Esophagus (tissue), 2 donors: ENCODE data around the gene METTL8. TPM values are rescaled to one million over a fixed set of nuclear protein-coding genes. Genes with fewer than 3 reads are reported as not detected.

Source experiments
- H3K27ac ChIP-seq, 2 donors: one replicate each; pipeline ENCODE4 v1.5.1; 2013; ENCODE audit warnings: low read depth in 2 of 2, mild to moderate bottlenecking in 2 of 2, inconsistent platforms in 1 of 2, low read length in 1 of 2, moderate library complexity in 1 of 2
- H3K27me3 ChIP-seq, 2 donors: one replicate each; pipeline ENCODE4 v1.6.1; 2013; ENCODE audit warnings: low read length in 2 of 2, control low read depth in 1 of 2, mild to moderate bottlenecking in 1 of 2; ENCODE audit not compliant: insufficient read depth in 2 of 2, control insufficient read depth in 1 of 2
- H3K36me3 ChIP-seq, 2 donors: one replicate each; pipeline ENCODE4 v1.6.1; 2013; ENCODE audit warnings: low read length in 1 of 2; ENCODE audit not compliant: control insufficient read depth in 2 of 2, insufficient read depth in 2 of 2
- H3K4me1 ChIP-seq, 2 donors: one replicate each; pipeline ENCODE4 v1.6.1; 2013; ENCODE audit warnings: low read length in 1 of 2; ENCODE audit not compliant: control insufficient read depth in 2 of 2, insufficient read depth in 2 of 2
- H3K4me3 ChIP-seq, 2 donors: one replicate each; pipeline ENCODE4 v1.5.1; 2013; ENCODE audit warnings: low read length in 2 of 2, mild to moderate bottlenecking in 2 of 2, low read depth in 1 of 2, moderate library complexity in 1 of 2
- H3K9me3 ChIP-seq, 2 donors: one replicate each; pipeline ENCODE4 v1.6.1; 2013; ENCODE audit warnings: mild to moderate bottlenecking in 2 of 2, low read depth in 1 of 2, low read length in 1 of 2, moderate library complexity in 1 of 2; ENCODE audit not compliant: control insufficient read depth in 2 of 2, insufficient read depth in 1 of 2
- WGBS, 2 donors: extraction: QIAGEN DNeasy Blood & Tissue Kit; methylation state at CpG; one replicate each; pipeline ENCODE4 v1.1.7; 2013; 5-methylcytosine and 5-hydroxymethylcytosine counted together
- polyA plus RNA-seq, 2 donors: library from polyadenylated mRNA; stranded (reverse); fragments of 200-250 nt; gene quantifications; one replicate each; pipeline ENCODE4 v1.2.3, GENCODE V29; 2013
- donor health status: healthy with polysubstance abuse.
- donor health status: Bipolar disorder and iron deficiency.

The METTL8 gene
- polyA plus RNA-seq, 2 donors = 11.4 to 13.8 TPM

DNA sequence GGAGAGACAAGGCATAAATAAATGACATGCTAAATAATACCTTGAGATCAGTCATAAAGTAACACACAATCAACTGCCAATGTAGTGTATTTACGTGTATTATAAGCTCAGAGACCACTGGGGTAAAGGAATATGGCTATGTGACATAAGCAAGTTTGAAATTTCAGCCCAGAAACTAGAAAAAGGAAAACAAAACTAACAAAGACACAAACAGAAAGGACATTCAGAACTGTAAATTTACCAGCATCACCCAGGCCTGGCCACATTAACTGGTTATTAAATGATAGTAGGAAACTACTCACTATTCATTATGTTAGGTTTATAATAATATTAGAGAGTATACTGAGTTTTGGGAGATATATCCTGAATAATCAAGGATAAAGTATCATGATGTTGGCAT lies 98.8 kb downstream of the METTL8 start:
- WGBS, 2 donors = 89 to 98% methylated on average over 1 of the region's 1 CpG
- Histone ChIP-seq H3K4me3 (no peak overlapping the region), H3K36me3 (no peaks in the 10 kb centered on the region), H3K9me3 (no peaks in the 10 kb centered on the region), H3K27me3 (no peaks in the 10 kb centered on the region), H3K4me1 (no peaks in the 10 kb centered on the region), H3K27ac (no peak overlapping the region)

DNA sequence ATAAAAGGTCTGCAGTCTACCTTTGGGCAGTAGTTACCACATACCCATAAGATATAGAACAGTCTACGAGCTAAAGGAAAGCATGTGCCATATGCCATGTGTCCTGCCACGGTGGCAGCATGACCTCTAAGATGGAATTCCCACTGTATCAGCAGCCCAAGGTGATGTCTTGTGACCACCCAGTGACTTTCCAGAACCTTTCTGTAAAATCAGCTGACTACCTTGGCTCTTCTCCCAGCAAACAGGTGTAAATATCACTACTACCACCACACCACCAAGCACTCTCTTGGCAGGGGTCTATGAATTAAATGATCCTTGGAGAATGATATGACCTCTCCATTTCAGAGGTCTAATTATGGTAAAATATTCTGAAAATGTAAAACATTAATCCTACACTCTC lies 99.6 kb downstream of the METTL8 start:
- WGBS, 2 donors = 91% methylated on average over 2 of the region's 2 CpGs
- Histone ChIP-seq H3K27ac (no peak overlapping the region), H3K27me3 (no peaks in the 10 kb centered on the region), H3K9me3 (no peaks in the 10 kb centered on the region), H3K4me3 (no peak overlapping the region), H3K4me1 (no peaks in the 10 kb centered on the region), H3K36me3 (no peaks in the 10 kb centered on the region)

DNA sequence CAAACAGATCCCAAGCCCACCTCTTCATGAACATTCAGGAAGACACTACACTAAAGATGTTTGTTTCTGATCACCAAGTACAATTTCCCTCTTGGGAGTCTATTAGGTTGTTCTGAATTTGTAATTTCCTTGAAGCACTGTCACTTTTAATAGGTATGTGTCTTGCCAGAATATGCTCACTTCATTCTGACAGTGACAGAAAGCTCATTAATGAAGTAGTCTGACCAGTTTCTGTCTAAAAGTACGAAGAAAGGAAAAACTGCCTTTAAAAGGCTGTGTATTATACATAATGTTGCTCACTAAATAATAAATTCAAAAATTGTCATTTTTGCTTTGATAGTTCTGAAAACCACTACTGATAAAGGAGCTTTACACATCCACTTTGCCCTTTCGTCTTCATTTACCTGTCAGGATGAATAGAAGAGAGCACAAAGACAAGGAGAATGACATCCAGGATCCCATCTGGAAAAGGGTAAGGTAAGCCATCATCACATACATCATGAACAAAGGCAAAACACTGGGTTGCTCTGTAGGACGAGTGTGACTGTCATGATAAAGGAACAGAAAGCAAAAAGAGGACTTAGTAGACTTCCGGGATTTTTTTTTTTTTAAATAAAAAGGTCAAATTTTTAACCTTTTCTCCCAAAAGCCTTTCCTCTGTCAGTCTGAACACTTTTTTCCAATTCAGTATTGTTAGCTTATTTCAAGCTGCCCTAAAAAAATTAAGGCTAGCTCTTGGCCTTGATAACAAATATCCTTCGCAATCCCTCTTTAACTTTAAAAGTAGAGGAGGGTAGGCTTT lies 103.4 kb downstream of the METTL8 start:
- 66 to 69% methylated on average over 5 of the region's 5 CpGs for WGBS, 2 donors

DNA sequence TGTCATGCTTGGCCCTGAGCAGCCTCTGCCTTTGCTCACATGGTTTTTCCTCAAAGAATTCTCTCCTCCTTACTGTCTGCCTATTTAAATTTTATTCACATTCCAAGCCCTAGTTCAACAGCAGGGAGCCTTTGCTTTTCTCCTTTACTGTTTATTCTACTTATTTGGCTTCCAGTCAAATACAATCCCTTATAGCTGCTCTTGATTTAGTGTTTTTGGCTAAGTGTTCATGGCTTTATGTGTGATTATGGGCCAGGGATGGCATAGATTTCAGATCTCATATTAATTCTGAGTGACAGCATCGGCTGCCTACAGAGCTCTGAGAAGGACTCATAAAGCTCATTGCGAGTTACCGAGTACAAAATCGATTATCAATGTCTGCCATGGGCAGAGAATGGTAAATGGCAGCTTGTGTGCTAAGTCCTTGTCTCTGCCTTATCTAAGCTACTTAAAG lies 106.7 kb downstream of the METTL8 start:
- H3K9me3 ChIP-seq = no peaks in the 10 kb centered on the region
- no peak overlapping the region for H3K4me3 ChIP-seq
- no peaks in the 10 kb centered on the region for H3K4me1 ChIP-seq
- no peak overlapping the region for H3K27ac ChIP-seq
- H3K27me3 ChIP-seq = no peaks in the 10 kb centered on the region
- H3K36me3 ChIP-seq = peaks cover 2 to 3% of the 10 kb centered on the region in 2 donors
- WGBS, 2 donors = 76 to 78% methylated on average over 4 of the region's 4 CpGs

More for the DNA sequence above, 103.4 kb downstream of the METTL8 start:
- H3K9me3 ChIP-seq = no peaks in the 10 kb centered on the region
- H3K27ac ChIP-seq = no peak overlapping the region
- no peak overlapping the region for H3K4me3 ChIP-seq
- H3K36me3 ChIP-seq = peaks cover 0 to 2% of the 10 kb centered on the region in 2 donors
- no peaks in the 10 kb centered on the region for H3K27me3 ChIP-seq
- H3K4me1 ChIP-seq = no peaks in the 10 kb centered on the region

DNA sequence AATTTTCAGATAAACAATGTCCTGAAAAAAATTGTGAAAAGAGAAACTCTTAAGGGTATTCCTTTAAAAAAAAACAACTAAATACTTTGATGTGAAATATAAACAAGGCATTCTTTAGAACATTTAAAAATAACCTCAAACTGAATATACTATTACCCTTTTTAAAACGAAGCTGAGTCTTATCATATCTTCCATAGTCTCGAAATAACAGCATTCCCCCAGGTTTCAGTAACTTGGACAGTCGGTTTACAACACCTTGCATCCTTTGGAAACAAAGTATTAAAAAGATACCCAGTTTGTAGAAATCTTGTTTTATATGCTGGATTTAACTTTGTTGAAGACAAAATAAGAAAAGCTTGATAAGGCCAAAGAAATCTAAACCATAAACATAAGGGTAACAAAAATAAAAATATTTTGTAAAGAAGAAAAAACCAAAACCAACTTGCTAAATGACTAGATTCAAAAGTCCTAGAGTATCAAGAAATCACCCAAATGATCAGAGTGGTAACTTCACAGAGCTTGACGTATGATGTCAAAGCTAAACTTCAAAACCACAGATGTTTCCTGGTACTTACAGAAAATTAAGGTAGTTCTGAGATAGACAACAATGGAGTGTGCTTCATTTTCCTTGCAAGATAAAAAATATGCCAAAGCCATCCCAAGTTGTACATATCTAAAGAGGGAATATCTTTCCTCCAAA lies 107.8 kb downstream of the METTL8 start:
- H3K4me3 ChIP-seq = no peak overlapping the region
- H3K9me3 ChIP-seq = no peaks in the 10 kb centered on the region
- no peaks in the 10 kb centered on the region for H3K27me3 ChIP-seq
- WGBS, 2 donors = 80 to 81% methylated on average over 4 of the region's 4 CpGs
- peaks cover 2 to 3% of the 10 kb centered on the region in 2 donors for H3K36me3 ChIP-seq
- H3K27ac ChIP-seq = no peak overlapping the region
- H3K4me1 ChIP-seq = no peaks in the 10 kb centered on the region

DNA sequence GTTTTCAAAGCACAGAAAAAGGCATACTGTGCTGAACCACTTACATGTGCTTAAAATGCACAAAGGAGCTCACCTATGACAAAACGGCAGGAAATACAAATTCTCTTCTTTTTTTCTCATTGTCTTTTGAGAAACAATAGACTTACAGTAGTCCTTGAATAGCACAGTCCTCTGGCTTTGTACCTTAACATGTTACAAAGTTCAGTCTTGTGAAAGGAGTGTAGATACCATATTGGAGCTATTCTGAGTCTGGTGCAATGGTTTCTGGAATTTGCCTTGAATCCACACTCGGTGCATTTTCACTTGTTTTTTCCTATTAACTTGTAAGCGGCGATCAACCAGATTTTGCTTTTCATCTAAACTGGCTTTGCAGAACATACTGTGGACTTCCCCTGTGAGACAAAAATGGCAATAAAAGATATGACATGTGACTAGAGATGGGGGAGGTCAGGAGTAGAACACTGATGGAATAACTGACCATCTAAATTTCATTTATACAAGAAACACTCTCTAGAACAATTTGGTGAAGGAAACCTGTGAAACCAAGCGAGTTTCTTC lies 109.7 kb downstream of the METTL8 start:
- Histone ChIP-seq H3K9me3 (no peaks in the 10 kb centered on the region), H3K4me1 (no peaks in the 10 kb centered on the region), H3K27me3 (no peaks in the 10 kb centered on the region), H3K4me3 (no peak overlapping the region), H3K27ac (no peak overlapping the region), H3K36me3 (peaks cover 1 to 3% of the 10 kb centered on the region in 2 donors)
- 83 to 88% methylated on average over 5 of the region's 5 CpGs for WGBS, 2 donors

DNA sequence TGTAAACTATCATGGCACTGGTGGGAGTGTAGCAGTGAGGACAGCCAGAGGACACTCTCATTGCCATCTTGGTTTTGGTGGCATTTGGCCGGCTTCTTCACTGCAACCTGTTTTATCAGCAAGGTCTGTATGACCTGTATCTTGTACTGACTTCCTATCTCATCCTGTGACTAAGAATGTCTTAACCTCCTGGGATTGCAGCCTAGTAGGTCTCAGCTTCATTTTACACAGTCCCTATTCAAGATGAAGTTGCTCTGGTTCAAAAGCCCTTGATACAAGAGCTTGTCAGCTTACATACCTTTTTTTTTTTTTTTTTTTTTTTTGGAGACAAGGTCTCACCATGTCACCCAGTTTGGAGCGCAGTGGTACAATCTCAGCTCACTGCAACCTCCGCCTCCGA lies 110.9 kb downstream of the METTL8 start:
- Histone ChIP-seq H3K4me3 (no peak overlapping the region), H3K27ac (no peak overlapping the region)
- 96 to 98% methylated on average over 4 of the region's 4 CpGs for WGBS, 2 donors

DNA sequence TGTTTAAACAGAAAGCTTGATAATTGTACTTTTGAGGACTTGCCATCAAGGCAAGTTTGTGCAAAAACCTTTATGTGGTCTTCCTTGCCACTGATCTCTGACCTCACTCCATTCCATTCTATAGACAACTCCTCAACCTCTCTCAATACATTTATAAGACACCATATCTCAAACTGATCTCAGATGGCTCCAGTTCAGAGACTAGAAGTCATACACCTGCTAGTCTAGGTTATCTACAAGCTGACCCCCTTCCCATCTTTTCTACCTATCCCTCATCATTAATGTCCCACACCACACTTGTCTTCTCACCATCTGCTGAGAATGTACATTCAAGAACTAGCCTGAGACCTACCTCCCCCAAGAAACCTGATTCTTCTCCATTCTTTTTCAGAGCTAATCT lies 113.1 kb downstream of the METTL8 start:
- Histone ChIP-seq H3K9me3 (no peaks in the 10 kb centered on the region), H3K27me3 (no peaks in the 10 kb centered on the region), H3K36me3 (peaks cover 0 to 3% of the 10 kb centered on the region in 2 donors), H3K4me3 (no peak overlapping the region), H3K27ac (no peak overlapping the region), H3K4me1 (no peaks in the 10 kb centered on the region)

More for the DNA sequence above, 110.9 kb downstream of the METTL8 start:
- Histone ChIP-seq H3K9me3 (no peaks in the 10 kb centered on the region), H3K36me3 (peaks cover 0 to 3% of the 10 kb centered on the region in 2 donors), H3K27me3 (no peaks in the 10 kb centered on the region), H3K4me1 (no peaks in the 10 kb centered on the region)

DNA sequence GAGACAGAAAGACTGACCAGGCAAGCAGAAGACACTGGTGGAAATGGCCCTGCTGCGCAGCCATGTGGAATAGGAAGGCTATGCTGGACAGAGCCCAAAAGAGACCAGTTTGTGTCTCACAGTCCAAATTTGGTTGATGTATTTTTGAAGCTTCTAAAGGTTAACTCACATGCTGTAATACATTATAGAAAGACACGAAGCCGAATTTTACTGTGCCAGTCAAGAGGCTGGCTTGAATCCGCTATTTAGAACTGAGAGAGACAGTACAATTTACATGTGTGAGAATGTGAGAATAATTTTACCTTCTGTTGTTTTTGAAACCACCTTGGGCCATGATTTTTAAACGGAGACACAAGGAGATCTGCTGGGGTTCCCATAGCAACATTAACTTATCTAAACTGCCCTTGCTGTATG lies 113.6 kb downstream of the METTL8 start:
- Histone ChIP-seq H3K4me1 (no peaks in the 10 kb centered on the region), H3K27ac (no peak overlapping the region), H3K36me3 (peaks cover 0 to 3% of the 10 kb centered on the region in 2 donors), H3K27me3 (no peaks in the 10 kb centered on the region), H3K9me3 (no peaks in the 10 kb centered on the region), H3K4me3 (no peak overlapping the region)
- WGBS, 2 donors = 78 to 81% methylated on average over 5 of the region's 5 CpGs
